M059J (cell line): ENCODE data around the gene TMEM135. TPM values are rescaled to one million over a fixed set of nuclear protein-coding genes. Genes with fewer than 3 reads are reported as not detected.

Experiments
- DNase-seq: peaks from one replicate; pipeline ENCODE4 v3.0.0-alpha.2; 2012; ENCODE audit warnings: low read depth
- total RNA-seq: library from RNA; depleted of rRNA; stranded (reverse); fragments of >200 nt; shearing (Covaris generic); gene quantifications from 2 replicates; pipeline ENCODE4 v1.2.3, GENCODE V29; 2014

TMEM135 gene
- total RNA-seq, 1 experiment from 2014 or later, result 20.0 TPM

DNA sequence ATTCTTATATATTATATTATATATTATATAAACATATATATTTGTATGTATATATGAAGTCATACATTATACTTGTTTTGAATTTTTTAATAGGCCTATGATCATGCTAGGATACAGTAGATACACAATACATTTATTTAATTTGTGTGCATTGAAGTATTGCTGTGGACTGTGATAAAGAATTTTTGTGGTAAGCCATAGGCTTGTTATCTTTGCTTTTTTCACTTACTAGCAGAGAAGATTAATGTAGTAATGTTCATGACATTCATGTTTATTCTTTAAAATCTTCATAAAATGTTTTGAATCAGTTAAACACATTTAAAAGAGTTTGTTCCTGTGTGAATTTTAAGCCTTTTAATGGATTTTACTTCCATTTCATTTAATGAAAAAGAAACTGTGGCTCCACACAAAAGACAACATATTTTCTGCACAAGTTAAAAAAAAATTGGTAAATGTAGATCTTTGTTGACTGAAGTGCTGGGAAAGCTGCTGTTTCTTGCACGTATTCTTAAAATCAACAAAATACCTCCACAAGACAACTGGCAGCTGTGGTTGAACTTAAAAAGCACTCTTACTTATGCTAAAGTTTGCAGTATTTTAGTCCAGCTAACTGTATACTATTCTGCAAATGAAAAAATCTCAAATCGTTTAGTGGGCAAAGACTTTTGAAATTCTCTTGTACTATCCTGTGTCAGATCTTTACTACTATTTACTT lies 156.2 kb downstream of the TMEM135 start:
- no peak for DNase-seq

DNA sequence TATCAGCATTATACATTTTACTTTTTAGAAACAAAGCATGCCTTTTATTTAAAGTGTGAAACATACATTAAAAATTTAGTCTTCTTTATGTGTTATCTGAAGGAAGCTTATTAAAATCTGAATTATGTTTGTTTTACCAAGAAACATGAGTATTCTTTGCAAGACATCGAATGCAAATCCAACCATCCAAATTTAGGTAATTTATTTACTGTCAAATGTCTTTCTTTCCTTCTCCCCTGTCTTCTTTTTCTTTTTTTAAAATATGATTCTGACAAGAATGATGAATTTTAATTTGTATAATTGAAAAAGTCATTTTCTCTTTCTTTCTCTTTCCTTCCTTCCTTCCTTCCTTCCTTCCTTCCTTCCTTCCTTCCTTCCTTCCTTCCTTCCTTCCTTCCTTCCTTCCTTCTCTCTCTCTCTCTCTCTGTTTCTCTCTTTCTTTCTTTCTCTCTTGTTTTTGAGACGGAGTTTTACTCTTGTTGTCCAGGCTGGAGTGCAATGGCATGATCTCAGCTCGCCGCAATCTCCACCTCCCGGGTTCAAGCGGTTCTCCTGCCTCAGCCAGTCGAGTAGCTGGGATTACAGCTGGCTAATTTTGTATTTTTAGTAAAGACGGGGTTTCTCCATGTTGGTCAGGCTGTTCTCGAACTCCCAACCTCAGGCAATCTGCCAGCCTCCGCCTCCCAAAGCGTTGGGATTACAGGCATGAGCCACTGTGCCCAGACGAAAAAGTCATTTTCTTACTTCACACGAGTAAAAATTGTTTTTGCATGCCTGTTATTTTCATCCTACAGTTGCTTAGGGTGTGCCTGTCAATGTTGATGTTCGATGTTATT lies 157.5 kb downstream of the TMEM135 start:
- DNase-seq, result no peak

DNA sequence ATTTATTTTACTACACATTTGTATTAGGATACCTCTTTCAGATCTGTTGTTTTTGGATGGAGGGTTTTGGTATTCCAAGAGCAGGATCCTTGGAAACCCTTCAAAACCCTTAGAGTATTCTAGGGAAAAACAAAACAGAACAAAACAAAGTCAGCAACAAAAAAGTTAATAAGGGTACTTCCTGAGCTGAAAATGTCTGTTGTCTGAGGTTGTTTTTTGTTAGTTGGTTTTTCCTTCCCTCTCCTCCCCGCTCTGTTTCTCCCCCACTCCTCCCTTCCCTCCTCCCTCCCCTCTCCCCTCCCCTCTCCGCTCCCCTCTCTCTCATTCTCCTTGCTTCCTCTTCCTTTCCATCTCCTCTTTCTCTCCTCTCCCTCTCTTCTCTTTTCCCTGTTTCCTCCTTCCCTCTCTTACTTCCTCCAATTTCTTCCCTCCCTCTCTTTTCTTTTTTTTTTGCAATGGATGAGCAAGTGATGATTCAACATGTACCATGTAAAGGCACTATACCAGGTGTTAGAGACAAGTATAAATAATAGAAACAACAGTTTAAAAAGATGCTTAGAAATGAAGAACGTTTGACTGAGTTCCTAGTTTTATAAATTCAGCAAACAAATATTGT lies 160.6 kb downstream of the TMEM135 start:
- DNase-seq, result no peak

DNA sequence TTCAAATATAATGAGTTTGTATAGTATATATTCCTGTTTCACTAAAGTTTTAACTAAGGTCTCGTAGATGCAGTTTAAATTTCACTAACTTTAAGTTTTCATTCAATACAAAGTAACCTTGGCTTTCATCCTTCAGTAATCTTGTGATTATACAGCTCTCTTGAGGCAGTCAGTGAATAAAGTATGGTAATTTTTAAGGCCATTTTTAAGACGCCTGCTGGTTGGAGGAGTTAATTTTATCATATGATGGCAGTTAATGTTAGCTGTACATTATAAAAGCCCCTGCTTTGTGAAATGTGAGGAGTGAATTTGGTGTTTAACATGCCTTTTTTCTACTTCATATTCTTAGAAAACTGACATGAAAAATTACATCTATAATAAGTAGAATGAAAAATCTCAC lies 163.6 kb downstream of the TMEM135 start:
- DNase-seq, result no peak

DNA sequence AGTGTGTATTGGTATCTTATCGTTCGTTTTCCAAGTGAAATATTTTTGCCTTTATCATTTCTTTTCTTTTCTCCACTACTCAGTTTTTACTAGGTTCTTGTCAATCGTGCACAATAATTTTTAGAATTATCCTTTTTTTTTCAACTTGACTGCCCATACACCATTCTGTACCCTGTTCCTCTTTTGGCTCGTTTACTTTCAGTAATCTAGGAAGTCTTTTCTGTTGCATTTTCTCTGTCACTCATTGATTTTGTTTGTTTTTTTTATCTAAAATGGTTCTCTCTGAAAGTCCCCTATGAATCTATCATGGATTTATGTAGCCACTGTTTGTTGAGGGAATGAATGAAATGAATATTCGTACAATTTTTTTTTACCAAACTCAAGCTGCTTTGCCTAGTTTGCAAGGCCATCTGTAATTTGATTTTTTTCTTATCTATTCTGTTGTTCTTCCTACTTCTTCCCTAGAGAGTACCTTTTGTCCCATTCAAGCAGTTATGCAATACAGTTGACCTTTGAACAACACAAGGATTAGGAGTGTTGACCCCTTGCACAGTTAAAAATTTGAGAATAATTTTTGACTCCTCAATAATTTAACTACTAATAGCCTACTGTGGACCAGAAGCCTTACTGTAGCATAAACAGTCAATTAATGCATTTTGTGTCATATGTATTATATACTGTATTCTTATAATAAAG lies 166.3 kb downstream of the TMEM135 start:
- no peak for DNase-seq

DNA sequence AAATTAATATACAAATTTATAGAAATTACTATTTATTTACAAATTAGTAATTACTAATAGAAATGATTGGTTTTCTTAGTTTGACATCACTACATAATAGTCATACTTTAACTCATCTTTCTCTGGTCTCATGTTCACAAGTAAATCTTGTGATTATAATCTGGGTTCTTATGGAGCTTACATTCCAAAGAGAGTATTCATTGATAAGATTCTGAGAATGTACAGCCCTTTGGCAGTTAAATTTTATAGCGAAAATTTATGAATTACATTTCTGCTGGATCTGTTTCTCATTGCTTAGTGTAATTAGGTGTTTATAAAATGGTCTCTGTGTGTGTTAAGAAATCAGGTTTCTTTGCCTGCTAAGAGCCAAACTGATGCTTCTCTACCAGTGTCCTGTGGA lies 175.2 kb downstream of the TMEM135 start:
- DNase-seq, result no peak

DNA sequence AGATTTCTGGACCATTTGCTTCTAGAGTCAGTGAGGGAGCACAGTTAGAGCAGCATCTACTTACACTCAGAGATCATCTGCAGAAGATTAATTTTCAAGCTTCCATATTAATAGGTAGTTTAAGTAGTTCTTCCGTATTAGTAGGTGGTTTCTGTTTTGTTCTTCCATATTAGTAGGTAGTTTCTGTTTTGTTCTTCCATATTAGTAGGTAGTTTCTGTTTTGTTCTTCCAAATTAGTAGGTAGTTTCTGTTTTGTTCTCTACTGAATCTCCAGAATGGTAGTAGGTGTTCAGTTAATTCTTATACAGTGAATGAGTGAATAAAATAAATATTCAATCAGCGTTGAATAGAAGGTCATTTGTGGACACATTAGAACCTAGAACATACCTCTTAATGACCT lies 175.7 kb downstream of the TMEM135 start:
- DNase-seq, result no peak

DNA sequence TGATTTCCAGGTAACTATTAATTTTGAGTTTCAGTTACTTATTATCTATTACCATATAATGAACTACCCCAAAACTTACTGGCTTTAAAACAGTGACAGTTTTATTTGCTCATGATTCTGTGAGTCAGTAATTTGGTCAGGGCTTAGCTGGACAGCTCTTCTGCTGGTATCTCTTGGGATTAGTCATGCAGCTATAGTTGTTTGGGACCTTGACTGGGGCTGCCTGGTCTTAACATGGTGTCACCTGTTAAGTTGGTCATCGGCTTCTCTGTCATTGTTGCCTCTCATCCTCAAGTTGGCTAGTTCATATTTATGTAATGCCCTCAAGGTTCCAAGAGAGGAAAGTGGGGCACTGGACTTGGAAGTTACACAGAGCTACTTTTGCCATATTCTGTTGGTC lies 177.5 kb downstream of the TMEM135 start:
- DNase-seq, result peak; percentile 14

DNA sequence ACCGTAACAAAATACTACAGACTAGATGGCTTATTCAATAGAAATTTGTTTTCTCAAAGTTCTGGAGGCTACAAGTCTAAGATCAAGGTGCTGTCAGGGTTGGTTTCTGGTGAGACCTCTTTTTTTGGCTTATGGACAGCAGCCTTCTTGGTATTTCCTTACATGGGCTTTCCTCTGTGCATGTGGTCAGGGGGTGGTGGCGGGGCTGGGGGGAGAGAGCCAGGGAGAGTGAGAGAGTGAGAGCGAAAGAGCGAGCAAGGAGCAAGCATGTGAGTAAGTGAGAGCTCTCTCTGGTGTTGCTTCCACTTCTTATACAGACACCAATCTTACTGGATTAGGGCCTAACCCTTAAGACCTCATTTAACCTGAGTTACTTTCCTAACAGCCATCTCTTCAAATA lies 181.5 kb downstream of the TMEM135 start:
- DNase-seq, result no peak

DNA sequence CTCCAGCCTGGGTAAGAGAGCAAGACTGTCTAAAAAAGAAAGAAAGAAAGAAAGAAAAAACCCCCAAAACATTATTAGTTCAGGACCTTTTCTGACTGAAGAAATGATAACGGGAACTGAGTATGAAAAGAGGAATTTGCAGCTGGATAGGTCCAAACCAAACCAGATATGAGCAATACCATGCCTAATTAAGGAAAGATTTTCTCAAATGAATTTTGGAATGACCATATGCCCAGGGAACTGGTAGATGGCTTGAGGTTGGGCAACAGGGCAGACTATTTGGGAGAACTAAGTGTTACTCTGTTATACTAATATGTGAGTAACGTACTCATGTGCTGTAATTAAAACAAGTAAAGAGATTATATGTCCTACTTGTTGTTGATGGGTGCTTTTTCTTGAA lies 186.1 kb downstream of the TMEM135 start:
- peak; percentile 12 for DNase-seq

DNA sequence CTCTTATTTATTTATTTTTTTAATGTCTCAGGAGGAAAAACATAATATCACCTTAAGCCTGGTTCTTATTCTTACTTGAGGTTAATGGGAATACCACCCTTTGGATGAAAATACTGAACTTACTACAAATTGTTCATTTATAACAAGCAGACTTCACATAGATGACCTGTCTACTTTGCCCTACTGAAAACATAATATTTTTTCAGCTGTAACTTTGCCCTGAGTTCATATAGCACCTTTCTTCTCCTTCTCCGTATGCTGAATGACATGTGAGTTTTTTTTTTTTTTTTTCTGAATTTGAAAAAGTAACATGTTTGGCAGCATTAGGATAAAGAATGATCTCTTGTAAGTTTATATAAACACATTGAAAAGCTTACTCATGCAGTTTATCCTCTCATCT lies 186.8 kb downstream of the TMEM135 start:
- no peak for DNase-seq

DNA sequence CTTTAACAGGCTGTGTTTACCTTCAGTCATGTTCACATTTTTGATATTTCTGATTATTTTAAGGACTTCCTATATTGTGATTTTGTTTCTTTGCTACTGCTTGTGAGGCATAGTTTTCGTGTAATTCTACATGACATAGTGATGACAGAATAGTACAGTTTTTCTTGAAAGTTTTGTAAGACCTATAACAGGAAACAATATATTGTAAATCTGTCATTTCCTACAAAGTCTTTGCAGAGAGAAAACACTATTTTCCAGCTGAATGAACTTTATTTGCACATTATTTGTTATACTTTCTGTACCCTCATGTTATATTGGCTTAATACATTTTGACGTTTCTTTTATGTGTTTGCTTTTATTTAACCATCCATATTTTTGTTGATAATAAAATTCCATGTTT lies 191.1 kb downstream of the TMEM135 start:
- peak; percentile 19 for DNase-seq

DNA sequence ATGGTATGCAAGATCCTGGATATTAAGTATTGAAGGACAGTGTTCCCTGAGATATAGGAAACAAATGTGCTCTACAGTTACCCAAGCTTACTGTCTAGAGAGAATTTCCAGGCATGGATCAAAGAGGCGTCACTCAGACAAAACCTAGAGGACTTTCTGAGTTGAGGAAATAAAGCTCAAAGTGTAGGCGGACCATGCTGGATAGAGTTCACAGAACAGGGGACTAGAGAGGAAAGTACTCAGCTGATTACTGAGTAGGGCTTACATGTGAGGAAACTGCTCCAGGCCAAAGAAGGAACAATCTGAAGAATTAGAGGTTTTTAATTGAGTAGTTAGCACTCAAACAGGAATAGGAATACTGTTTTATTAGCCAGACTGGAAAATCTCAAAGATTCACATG lies 193.3 kb downstream of the TMEM135 start:
- DNase-seq, result no peak

DNA sequence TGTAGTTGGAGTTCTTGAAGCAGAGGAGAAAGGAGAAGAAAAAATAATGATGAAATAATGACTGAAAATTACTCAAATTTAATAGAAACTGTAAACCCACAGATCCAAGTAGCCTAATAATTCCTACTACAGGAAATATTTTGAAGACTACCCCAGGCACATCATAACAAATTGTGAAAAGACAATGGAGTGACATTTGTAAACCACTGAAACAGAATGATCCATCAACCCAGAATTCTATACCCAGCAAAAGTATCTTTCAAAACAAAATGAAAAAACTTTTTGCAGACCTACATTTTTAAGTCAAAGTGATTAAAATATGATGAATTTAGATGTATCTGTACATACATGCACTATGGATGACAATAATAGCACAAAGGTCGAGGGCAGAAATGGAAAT lies 194.6 kb downstream of the TMEM135 start:
- DNase-seq, result no peak

DNA sequence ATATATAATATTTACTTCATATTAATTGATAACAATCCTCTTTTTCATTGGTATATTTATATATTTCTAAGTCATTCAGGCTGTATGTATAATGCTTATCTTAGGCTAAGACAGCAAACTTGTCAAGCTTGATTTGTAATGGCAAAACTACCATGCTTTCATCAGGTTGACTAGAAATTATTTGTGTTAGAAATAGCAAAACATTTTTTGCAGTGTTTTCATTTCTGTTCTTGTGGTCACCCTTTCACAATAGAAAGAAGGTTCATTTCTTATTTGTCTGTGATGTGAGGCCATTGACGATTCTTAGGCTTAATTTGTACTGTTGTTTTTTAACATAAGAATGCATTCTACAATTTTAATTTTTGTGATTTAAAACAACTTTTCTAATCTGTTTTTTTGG lies 197.6 kb downstream of the TMEM135 start:
- no peak for DNase-seq

DNA sequence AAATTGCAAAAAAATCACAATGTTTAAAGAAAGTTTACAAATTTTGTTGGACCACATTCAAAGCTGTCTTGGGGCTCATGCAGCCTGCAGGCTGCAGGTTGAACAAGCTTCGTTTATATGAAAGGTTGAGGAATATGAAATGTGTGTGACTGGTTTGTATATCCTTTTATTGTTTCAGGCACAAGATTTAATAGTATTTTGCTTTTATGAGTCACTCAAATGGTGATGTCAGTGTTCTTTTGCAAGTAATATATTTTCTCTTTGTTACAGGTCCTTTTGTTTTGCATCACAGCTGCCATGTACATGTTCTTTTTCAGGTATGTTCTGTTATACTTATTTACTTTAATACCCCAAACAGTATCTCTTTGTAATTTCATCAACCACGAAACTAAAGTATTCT lies 198.6 kb downstream of the TMEM135 start:
- peak; percentile 26 for DNase-seq

DNA sequence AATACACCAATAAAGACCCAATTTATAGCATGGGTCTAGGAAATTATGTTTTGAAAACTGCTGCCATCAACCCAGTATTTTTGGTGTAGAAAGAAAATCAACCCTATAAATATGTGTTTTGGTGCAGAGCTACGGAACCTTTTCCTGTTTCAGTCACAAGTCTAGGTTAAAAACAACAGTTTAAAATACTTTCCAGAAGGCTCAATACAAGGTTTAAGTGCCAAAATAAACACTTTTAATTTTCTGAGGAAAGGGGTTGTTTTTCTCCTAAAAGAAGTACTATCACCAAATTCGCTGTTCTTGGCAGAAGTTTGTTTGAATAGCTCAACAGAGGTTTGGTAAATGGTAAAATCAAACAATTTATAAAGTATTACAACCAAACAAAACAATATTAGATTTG lies 201.3 kb downstream of the TMEM135 start:
- no peak for DNase-seq

DNA sequence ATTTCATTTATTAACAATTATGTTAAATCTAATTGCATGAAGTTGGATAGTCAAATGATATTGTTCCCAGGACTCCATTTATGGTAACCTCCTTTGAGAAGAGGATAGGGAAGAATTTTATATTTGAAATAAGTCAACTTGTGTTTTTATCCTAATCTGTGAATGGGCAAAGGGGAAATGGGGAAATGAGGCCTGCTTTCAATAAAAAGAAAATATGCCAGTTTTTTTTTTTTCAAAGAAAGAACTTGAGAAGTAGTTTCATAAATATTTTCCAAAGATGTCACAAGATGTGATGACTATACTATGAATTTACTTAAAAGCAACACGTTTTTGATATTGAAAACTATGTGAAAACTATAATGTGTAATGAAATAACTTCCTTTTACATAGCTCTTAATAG lies 201.8 kb downstream of the TMEM135 start:
- no peak for DNase-seq

DNA sequence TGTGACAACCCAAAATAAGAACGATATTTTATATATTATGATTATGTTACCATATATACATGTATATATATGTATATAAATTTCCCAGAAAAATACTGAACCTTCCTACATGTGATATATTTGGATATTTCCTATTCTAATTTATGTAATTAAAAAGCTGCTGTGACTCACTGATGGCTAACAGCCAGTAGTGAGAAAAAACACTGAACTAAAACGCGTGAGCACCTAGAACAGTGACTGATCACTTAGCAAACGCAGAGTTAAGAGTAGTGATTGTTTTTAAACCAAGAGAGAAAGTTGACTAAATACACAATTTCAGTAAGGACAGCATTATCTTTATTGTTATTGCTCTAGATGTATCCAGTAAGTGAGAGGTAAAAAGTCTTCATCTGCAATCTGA lies 213.8 kb downstream of the TMEM135 start:
- no peak for DNase-seq

DNA sequence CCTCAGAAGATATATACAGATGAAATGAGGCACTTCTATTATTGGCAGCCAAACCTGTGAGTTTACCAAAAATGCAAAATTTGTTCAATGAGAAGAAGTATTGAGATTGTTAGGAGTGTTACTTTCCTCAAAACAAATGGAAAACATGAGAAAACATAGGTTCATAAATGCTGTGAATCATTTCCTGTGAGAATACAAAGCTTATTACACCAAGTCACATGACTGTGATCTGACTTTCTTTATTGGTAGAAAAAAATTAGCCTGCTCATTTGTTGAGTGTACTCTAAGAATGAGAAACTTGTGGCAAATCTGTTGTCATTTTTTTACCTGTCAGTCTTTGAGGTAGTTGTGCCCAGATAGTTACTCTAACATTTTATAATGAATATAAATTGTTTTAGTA lies 215.1 kb downstream of the TMEM135 start:
- peak; percentile 44 for DNase-seq

DNA sequence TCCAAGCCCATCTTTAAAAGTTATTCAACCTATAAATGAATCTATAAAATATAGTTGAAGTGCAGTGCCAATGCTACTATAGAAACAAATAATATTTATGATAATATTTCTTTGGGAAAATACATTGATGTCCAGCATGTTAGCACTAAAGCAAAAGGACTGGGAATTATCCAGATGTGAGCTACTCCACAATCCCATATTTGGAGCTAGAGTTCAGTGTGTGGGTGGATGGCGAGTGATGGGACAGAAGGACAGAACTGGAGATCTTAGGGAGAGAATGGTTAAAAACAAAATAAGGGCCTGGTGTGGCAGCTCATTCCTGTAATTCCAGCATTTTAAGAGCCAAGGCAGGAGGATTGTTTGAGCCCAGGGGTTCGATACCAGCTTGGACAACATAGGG lies 216.8 kb downstream of the TMEM135 start:
- DNase-seq, result no peak

DNA sequence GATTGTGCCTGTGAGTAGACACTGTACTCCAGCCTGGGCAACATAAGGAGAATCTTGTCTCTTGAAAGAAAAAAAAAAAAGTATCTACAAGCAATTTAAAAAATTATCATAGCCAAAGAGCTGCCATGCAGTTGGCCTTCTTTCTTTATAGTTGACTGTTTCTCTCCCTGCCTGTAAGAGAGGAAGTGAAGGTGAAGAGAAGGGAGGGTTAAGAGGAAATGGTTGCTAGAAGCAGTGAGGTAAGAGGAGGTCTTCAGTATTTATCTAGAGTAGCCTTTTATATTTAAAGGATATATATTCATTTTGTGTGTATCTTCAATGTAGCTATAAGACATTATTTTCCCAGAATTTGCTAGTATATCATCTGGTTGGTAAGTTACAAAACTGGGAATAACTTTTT lies 217.9 kb downstream of the TMEM135 start:
- no peak for DNase-seq
